ENCODE results near the gene VSTM1.
"Not testable (repeated sequence)": the region's sequence is repeated elsewhere in the genome, so short reads cannot be mapped to it uniquely, and the experiment has no call there.

Gene VSTM1

DNA sequence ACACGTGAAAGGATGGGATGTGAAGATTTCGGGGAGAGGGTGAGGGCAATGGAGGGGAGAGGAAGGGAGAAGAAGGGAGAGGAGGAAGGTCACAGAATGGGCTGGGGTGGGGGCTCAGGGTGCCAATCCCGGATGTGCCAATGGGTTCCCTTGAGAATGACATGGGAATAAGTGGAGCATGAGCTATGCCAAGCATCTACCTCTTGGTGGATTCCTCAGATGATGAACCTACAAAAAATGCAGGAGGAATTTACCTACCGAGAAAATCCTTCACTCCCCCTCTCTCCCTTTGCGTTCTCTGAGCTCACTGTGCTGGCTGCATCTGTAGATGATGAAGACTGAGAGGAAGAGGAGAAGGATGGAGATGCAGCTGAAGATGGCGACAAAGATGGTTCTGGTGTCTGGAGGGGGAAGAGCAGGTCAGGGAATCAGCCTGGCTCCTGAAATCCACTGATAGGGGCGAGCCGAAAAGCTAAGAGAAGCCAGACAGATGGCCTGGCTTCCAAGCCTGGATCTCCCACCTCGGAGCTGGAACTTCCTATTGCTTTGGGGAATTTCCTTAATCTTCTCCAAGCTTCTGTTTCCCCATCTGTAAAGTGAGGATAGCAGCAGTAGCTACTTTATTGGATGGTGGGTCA is 21.6 kb downstream of the VSTM1 start:
- in situ Hi-C loops (cut with MboI; ENCODE audit: low pct_unique_long_range_greater_than_20kb, low sequenced_read_pairs, unreplicated experiment): no loop called here
- TF ChIP-seq, protein P1, sequence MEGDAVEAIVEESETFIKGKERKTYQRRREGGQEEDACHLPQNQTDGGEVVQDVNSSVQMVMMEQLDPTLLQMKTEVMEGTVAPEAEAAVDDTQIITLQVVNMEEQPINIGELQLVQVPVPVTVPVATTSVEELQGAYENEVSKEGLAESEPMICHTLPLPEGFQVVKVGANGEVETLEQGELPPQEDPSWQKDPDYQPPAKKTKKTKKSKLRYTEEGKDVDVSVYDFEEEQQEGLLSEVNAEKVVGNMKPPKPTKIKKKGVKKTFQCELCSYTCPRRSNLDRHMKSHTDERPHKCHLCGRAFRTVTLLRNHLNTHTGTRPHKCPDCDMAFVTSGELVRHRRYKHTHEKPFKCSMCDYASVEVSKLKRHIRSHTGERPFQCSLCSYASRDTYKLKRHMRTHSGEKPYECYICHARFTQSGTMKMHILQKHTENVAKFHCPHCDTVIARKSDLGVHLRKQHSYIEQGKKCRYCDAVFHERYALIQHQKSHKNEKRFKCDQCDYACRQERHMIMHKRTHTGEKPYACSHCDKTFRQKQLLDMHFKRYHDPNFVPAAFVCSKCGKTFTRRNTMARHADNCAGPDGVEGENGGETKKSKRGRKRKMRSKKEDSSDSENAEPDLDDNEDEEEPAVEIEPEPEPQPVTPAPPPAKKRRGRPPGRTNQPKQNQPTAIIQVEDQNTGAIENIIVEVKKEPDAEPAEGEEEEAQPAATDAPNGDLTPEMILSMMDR (IDR thresholded peaks at IDR 0.05; ENCODE audit: extremely low read depth, insufficient read depth, missing control alignments): no peak
- DNase-seq (ENCODE audit: low spot score): peak; percentile 4

DNA sequence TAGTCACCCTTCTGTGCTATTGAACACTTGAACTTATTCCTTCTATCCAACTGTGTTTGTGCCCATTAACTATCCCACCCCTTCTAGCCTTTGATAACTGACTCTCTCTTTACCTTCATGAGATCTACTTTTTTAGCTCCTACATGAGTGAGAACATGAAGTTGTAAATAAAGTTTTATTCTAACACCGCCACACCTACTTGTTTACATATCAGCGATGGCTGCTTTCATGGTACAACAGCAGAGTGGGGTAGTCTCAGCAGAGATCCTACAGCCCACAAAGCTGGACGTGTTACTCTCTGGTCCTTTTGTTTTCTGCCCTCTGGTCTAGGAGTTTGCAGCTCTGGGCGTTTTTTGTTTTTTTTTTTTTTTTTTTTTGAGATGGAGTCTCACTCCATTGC is 23.7 kb downstream of the VSTM1 start:
- peak; percentile 1 for DNase-seq (ENCODE audit: low spot score)
- TF ChIP-seq, protein P1 (IDR thresholded peaks at IDR 0.05; ENCODE audit: extremely low read depth, insufficient read depth, missing control alignments): no peak
- in situ Hi-C loops (cut with MboI; ENCODE audit: low pct_unique_long_range_greater_than_20kb, low sequenced_read_pairs, unreplicated experiment): no loop called here

DNA sequence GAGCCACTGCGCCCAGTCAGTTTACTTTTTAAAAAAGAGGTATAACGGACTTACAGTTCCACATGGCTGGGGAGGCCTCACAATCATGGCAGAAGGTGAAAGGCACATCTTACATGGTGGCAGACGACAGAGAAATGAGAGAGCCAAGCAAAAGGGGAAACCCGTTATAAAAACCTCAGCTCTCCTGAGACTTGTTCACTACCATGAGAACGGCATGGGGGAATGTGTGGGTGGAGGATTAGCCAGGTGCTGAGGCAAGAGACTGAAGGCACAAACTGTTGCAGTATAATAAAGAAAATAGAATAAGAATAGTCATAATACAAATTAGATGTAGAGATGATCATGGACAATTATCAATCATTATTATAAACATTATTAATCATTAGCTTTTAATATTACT is 27.2 kb downstream of the VSTM1 start:
- peak; percentile 1 for DNase-seq (ENCODE audit: low spot score)
- in situ Hi-C loops (cut with MboI; ENCODE audit: low pct_unique_long_range_greater_than_20kb, low sequenced_read_pairs, unreplicated experiment): not testable (repeated sequence)

DNA sequence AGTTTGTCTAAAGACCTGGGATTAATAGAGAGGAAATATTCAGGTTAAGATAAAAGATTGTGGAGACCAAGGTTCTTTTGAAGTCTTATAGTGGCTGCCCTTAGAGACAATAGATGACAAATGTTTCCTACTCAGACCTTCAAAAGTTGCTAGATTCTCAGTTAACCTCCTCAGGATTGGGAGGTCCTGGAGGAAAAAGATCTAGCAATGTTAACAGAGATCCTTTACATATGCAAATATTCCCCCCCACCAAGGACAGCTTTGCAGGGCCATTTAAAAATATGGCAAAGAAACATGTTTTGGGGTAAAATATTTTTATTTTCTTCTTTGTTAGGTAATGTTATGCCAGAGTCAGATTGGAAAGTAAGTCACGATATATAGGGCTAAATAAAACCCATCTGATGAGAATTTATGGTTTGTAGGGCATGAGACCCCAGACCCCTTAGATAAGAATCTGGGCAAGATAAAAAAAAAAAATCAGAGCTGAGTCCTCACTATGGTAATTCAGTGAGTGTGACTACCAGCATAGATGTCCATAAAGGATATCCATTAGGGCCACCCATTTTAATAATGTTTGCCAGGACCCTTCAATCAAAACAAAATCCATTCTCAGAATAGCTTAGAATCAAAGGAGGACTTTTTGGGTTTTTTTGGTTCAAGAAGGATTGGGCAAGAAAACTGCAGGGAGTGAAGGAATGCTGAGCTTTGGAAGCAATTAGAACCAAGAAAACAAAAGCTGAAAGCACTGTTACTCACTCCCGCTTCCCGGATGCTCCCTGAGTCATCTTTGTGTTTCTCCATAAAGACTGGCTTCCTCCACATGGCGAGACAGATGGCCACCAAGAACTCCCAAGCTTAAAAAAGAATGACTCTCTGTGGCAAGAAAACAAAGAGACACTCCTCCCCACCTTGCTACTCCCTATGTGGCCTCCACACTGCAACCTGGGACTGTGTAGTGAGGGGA is 28.2 kb downstream of the VSTM1 start:
- DNase-seq (ENCODE audit: low spot score): peak; percentile 6
- in situ Hi-C loops (cut with MboI; ENCODE audit: low pct_unique_long_range_greater_than_20kb, low sequenced_read_pairs, unreplicated experiment): no loop called here

DNA sequence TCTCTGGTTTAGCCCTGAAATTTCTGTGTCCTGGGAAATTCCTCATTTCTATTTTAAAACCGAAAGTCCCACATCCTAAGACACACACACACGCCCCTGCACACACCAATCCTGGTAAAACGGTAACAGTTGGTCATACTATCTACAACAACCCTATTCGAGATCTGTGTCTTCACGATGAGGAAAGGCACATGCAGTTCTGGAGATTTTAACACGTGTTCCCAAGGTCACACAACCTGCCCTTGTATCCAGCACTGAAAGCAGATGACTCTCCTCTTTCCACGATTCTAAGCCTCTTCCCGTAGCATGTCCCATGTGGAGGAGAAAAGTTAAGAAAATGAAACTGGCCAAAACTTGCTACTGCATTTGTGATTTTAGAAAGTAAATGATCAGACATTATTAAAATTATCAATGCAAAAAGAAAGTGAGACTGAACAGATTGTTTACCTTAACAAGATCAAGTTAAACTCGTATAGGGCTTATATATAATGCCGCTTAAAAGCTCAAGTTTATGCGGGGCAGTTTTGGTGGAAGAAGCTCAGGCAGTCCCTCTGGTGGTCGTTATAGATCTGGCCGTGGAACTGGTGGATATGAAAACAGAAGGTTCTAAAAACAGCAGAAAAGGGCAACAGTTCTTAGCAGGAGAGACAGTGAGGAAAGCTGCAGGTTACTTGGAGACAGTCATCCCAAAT is 32.7 kb downstream of the VSTM1 start:
- in situ Hi-C loops (cut with MboI; ENCODE audit: low pct_unique_long_range_greater_than_20kb, low sequenced_read_pairs, unreplicated experiment): no loop called here
- TF ChIP-seq, protein P1 (IDR thresholded peaks at IDR 0.05; ENCODE audit: extremely low read depth, insufficient read depth, missing control alignments): peak; percentile 23
- DNase-seq (ENCODE audit: low spot score): peak; percentile 3

More for the DNA sequence above, 28.2 kb downstream of the VSTM1 start:
- TF ChIP-seq, protein P1 (IDR thresholded peaks at IDR 0.05; ENCODE audit: extremely low read depth, insufficient read depth, missing control alignments): no peak

DNA sequence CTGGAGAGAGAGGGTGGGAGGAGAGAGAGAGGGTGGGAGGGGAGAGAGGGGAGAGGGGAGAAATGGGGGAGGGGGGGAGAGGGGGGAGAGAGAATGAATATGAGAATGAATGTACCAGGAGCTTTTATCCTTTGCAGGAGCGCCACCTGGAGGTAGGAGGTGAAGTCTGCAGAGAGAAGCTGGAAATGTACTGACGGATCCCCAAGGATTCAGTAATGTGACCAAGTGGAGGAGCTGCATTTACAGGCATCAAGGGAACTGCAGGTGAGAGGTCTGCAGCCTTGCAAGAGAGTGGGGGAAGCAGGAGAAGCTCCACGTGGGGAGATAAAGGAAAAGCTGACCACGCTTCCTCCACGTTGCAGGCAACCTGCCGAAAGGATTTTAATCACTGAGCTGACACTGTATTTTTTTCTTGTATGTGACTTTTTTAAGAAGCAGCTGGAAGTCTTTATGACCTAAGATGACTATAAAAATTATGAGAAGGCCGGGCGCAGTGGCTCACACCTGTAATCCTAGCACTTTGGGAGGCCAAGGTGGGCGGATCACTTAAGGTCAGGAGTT is 33.7 kb downstream of the VSTM1 start:
- peak; percentile 48 for DNase-seq (ENCODE audit: low spot score)
- TF ChIP-seq, protein P1 (IDR thresholded peaks at IDR 0.05; ENCODE audit: extremely low read depth, insufficient read depth, missing control alignments): peak; percentile 66
- in situ Hi-C loops (cut with MboI; ENCODE audit: low pct_unique_long_range_greater_than_20kb, low sequenced_read_pairs, unreplicated experiment): no loop called here

All from GM13977 (cell line).